HG03025 (cell line): ENCODE data around the gene KCNJ18.
"Not testable (repeated sequence)": the region's sequence is repeated elsewhere in the genome, so short reads cannot be mapped to it uniquely, and the experiment has no call there.

Experiments
- ATAC-seq: cut with Tn5 transposase; IDR thresholded peaks from one replicate; pipeline ENCODE4 v1.9.1; 2021; ENCODE audit warnings: mild to moderate bottlenecking, moderate library complexity; ENCODE audit not compliant: unreplicated experiment, low FRiP score

The KCNJ18 gene

DNA sequence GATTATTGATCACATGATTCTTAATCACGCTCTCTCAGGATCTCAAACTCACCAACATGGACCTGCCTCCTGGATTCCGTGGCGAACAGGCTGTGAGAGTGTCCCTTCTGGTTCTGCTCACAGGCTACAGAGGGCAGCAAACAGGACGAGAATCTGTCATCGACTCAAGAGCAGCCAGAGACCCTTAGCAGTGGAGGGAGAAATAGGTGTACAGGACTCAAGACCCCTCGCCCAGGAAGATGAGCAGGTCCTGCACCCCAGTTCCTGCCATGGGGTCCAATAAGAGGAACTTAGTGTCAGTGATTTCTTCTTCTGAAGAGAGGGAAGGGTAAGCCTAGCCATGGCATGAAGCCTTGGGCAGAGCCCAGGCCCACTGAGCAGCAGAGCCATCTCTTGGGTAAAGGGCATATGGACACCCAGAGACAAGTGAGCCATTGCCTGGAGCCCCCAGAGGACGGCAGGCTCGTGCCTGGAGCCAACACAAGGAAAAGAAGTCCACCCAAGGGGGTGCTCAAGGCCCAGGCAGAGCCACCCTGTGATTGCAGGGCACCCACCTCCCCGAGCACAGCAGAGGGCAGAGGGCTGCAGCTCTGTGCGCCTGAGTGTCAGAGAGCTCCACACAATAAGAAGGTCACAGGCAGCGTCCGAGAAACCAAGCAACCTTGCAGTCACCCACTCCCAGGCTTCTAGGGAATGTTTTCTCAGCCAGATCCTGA is 27.3 kb downstream of the KCNJ18 start:
- not testable (repeated sequence) for ATAC-seq

DNA sequence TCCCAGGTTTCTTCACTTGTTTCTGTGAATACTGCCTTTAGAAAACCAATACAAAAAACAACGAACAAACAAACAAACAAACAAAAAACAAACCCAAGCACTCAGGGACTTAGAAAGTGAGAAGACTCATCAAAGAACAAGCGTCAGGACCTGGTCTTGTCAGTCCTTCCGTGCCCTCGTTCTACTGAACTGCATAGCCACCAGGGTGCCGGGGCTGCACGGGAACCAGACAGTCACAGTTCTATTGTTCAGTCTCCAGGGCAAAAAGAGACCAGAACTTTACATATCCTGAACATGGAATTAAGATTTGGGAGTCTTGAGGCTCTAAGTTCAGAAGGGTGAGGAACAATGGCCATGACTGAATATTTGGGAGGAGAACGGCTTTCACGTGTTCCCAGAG is 28.2 kb downstream of the KCNJ18 start:
- ATAC-seq: not testable (repeated sequence)

DNA sequence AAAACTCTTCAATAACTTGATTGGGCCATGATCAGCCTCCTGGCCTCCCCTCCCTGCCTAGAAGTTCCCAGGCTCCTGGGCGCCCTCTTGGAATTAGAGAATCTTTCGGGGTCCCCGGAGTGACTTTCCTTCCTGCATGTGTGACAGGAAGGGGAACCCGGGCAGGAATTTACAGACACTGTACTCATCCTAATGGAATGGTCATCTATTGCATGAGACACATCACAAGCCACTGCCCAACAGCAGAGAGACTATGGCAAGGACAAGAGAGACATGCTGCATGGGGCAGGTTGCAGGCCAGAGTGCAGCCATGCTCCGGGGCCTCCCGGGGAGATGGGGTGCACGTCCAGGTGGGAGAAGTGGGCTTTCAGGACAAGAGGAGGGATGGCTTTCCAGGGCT is 29.9 kb downstream of the KCNJ18 start:
- not testable (repeated sequence) for ATAC-seq

GRCh38 chr17:21724216-21725006 is 32.1 kb downstream of the KCNJ18 start:
- ATAC-seq: not testable (repeated sequence)

DNA sequence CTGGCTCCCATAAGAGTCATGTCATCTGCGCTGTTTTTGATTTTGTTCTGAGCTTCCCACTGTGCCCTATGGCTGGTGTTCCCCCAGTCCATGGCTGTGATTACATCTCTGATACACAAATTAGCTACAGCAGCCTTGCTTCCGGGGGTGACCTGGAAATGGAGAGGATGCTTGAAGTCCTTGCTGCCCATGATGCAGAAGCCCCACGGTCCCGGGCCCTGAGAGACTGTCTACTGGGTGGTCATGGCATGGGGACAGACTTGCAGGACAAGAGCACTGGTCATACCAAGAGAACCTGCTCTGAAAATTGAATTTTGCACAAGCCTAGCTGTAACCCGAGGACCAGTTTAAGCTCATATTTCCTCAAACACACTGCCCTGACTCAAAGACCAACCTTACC is 38.8 kb downstream of the KCNJ18 start:
- not testable (repeated sequence) for ATAC-seq

DNA sequence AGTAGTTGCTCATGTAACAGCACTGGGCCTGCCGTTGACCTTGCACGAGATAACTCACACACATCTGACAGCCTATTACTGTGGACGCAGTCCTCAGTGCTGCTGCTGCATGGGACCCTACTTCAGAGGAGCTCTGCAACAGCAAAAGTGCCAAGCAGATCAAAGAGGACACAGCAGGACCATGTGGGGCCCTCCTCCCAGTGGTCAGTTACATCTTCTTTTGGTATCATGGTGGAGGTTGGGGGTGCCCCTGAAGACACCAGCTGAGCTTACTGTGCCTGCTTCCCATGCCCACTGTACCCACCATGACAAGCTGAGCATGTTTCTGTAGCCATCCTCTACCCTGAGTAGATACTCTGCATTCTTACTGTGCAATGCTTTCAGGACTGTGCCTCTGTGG is 41.6 kb downstream of the KCNJ18 start:
- ATAC-seq: not testable (repeated sequence)

DNA sequence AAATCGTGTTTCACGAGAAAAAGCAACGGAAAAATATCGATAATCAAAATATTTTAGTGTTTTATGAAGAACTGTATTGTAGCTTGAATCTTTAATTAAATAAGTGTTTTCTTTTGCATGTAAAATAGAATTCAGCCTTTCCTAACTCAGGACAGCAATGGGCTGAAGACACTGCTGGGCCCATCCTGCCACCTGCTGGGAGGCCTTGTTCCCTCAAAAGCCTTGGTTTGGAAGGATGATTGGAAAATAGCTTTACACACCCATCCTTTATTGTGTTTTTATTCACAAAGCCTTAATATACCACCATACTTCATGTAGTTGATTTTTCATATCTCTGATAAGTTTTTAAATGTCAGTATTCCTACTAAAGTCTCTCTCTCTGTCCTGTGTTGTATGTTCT is 43.5 kb downstream of the KCNJ18 start:
- not testable (repeated sequence) for ATAC-seq

GRCh38 chr17:21737015-21737580 is 44.8 kb downstream of the KCNJ18 start:
- ATAC-seq: not testable (repeated sequence)

DNA sequence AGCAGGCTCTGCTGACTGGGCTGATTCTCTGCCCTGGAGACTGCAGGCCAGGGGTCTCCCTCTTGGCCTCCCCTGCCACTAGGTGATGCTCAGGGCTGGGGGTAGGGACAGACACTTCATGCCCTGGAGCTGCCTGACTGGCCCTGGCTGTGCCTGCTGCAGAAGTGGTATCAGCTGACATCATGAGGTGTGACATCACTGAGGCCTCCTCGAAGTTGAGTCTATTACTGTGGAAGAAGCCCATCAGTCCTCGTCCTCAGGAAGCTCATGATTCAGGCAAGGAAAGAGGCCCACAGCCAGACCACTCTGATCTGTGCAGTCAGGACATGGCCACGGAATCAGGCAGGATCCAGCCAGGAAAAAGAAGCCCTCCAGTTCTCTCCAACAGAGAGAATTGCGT is 45.9 kb downstream of the KCNJ18 start:
- ATAC-seq: not testable (repeated sequence)

GRCh38 chr17:21738877-21739474 is 46.7 kb downstream of the KCNJ18 start:
- ATAC-seq: not testable (repeated sequence)

DNA sequence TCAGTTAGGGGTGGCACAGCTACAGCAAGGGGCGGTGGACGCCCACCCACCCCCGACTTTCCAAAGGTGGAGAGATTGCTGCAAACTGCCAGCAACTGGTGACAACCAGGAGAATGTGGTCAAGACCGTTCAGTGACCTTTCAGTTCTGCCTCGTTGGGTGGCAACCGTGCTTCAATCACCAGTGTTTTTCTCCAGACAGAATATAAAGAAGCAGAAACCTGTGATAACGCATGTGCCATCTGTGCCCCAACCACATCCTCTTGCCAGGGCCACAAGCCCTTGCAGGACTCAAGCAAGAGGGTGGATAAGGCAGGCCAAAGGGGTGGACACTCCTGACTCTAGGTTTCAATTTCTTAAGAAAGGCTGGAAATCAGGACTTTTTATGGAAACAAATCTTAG is 47.2 kb downstream of the KCNJ18 start:
- ATAC-seq: not testable (repeated sequence)

- ATAC-seq: not testable (repeated sequence)
These were observed 48.5 kb downstream of the KCNJ18 start for GRCh38 chr17:21740836-21741235.

- ATAC-seq: not testable (repeated sequence)
These were observed 49.2 kb downstream of the KCNJ18 start for GRCh38 chr17:21741520-21741919.

- ATAC-seq: no peak
These were observed 50.0 kb downstream of the KCNJ18 start for GRCh38 chr17:21742326-21742725.

DNA sequence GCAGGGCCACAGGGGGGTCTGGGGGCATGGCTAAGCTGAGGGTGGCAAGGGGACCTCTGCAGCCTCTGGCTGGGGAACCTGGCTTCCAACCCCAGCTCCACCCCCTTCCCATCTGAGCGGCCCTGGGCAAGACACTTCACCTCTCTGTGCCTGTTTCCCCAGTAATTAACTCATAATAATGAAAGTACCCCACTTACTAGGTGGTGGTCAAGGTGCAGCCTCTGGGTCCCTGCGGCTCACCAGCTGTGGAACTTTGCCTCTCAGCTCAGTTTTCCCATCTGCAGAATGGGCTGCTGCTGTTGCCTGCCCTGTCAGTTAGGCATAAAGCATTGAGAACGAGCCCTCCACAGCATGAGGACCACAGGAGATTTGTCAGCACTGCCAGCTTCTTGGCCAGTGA is 51.8 kb downstream of the KCNJ18 start:
- ATAC-seq: not testable (repeated sequence)

GRCh38 chr17:21744621-21745020 is 52.3 kb downstream of the KCNJ18 start:
- not testable (repeated sequence) for ATAC-seq

GRCh38 chr17:21745385-21746054 is 53.2 kb downstream of the KCNJ18 start:
- ATAC-seq: not testable (repeated sequence)

DNA sequence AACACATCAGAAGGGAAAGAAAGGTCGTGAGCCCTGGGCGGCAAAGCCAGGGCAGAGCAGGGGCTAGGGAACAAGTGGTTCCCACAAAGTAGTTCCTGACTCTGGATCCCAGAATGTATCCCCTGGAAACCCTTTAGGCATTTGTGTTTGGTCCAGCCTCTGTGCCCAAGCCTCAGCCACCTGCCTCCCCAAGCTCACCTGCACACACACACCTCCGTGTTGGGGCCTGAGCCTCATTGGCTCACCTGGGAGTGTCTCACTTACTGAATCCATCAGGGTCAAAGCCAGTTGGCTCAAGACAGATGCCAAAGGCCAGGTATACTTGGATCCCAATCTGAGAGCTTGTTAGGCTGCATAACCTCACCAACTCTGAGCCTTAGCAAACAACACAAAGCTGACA is 54.1 kb downstream of the KCNJ18 start:
- ATAC-seq: not testable (repeated sequence)

- not testable (repeated sequence) for ATAC-seq
These were observed 55.0 kb downstream of the KCNJ18 start for GRCh38 chr17:21747195-21747915.

DNA sequence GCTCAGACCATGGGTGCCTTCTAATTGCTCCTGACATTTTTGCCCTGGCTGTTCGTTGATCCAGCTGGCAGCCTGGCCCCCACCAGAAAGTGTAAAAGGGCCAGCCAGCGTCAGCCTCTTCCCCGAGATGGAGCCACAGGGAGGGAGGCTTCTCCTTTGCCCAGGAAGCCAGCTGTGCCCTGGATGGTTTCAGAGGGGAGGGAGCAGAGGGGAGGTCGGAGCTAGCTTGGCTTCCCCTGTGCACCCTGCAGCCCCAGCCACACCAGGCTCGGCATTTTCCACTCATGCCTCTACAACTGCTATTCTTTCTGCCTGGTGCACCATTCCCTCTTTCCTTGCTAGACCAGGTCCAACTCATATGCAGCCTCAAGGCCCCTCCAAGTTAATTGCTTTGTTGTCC is 56.4 kb downstream of the KCNJ18 start:
- ATAC-seq: not testable (repeated sequence)
